Caki2 (cell line): ENCODE data around the gene CSTF1. TPM values are rescaled to one million over a fixed set of nuclear protein-coding genes. Genes with fewer than 3 reads are reported as not detected.

Experiments
- total RNA-seq: library from RNA; depleted of rRNA; stranded (reverse); fragments of >200 nt; shearing (Covaris generic); gene quantifications from 2 replicates; pipeline ENCODE4 v1.2.3, GENCODE V29; 2014; ENCODE audit warnings: low replicate concordance; rRNA removed

Gene CSTF1
- total RNA-seq, 1 experiment from 2014 or later = 61.1 TPM

Other genes with a start within 250 kb of the CSTF1 start
- not detected in 2 replicates for gene MC3R, start 143.9 kb upstream of the CSTF1 start, total RNA-seq
- 3.2 and 12.8 TPM in 2 replicates for gene FAM210B, start 33.7 kb upstream of the CSTF1 start, total RNA-seq
- gene AURKA, start 430 bp upstream of the CSTF1 start, total RNA-seq = 74.5 and 95.5 TPM in 2 replicates
- not detected in 2 replicates for gene CASS4, start 19.6 kb downstream of the CSTF1 start, total RNA-seq
- 127 and 151 TPM in 2 replicates for gene RTF2, start 76.0 kb downstream of the CSTF1 start, total RNA-seq
- not detected in 2 replicates for gene FAM209A, start 132.1 kb downstream of the CSTF1 start, total RNA-seq
- gene FAM209B, start 140.6 kb downstream of the CSTF1 start, total RNA-seq = not detected in 2 replicates
- 7.6 and 13.0 TPM in 2 replicates for gene TFAP2C, start 236.7 kb downstream of the CSTF1 start, total RNA-seq